HEK293T (cell line): ENCODE data around the gene ECE2.
"Not testable (repeated sequence)": the region's sequence is repeated elsewhere in the genome, so short reads cannot be mapped to it uniquely, and the experiment has no call there.

Experiments
- ARNT ChIP-seq: fragments of 450-650 bp; IDR thresholded peaks from 2 replicates; pipeline ENCODE4 v1.6.1; 2017; ENCODE audit warnings: mild to moderate bottlenecking
- CTBP1 ChIP-seq: fragments of 450-650 bp; IDR thresholded peaks from 2 replicates; pipeline ENCODE4 v1.6.1; 2016; ENCODE audit warnings: borderline replicate concordance
- FOXA1 ChIP-seq: fragments of 450-650 bp; IDR thresholded peaks from 2 replicates; pipeline ENCODE4 v1.6.1; 2016; ENCODE audit warnings: mild to moderate bottlenecking
- FOXK2 ChIP-seq: fragments of 450-650 bp; IDR thresholded peaks from 2 replicates; pipeline ENCODE4 v1.6.1; 2016; ENCODE audit warnings: mild to moderate bottlenecking
- FOXM1 ChIP-seq: fragments of 450-650 bp; IDR thresholded peaks from 2 replicates; pipeline ENCODE4 v1.6.1; 2017; ENCODE audit warnings: mild to moderate bottlenecking, borderline replicate concordance
- HDGF ChIP-seq: fragments of 450-650 bp; IDR thresholded peaks from 2 replicates; pipeline ENCODE4 v1.6.1; 2017; ENCODE audit warnings: antibody characterized with exemption, borderline replicate concordance
- NFRKB ChIP-seq: fragments of 450-650 bp; IDR thresholded peaks from 2 replicates; pipeline ENCODE4 v1.6.1; 2016; ENCODE audit warnings: mild to moderate bottlenecking, moderate library complexity
- PKNOX1 ChIP-seq: fragments of 450-650 bp; IDR thresholded peaks from 2 replicates; pipeline ENCODE4 v1.6.1; 2016
- SP1 ChIP-seq: fragments of 450-650 bp; IDR thresholded peaks from 2 replicates; pipeline ENCODE4 v1.6.1; 2017
- SUZ12 ChIP-seq: fragments of 450-650 bp; IDR thresholded peaks from 2 replicates; pipeline ENCODE4 v1.6.1; 2016; ENCODE audit warnings: mild to moderate bottlenecking

GRCh38 chr3:184267249-184267648 lies 8.6 kb upstream of the ECE2 start:
- not testable (repeated sequence) for TF ChIP-seq NFRKB, FOXM1, CTBP1, ARNT, FOXK2, PKNOX1, HDGF, FOXA1, SUZ12, SP1
